H9 (cell line): ENCODE data around the gene CLTCL1. TPM values are rescaled to one million over a fixed set of nuclear protein-coding genes. Genes with fewer than 3 reads are reported as not detected.

Experiments used
- DNase-seq: peaks from one replicate; pipeline ENCODE4 v3.0.0-alpha.2; 2017
- H2AFZ ChIP-seq: one replicate; pipeline ENCODE4 v1.6.1; 2013; ENCODE audit warnings: mild to moderate bottlenecking, low read length, control low read depth, moderate library complexity
- H2AK5ac ChIP-seq: 2 replicates; pipeline ENCODE4 v1.6.1; 2013; ENCODE audit warnings: low read length, control low read depth, mixed read lengths; ENCODE audit not compliant: insufficient read length
- H2BK120ac ChIP-seq: one replicate; pipeline ENCODE4 v1.6.1; 2013; ENCODE audit warnings: low read depth, mild to moderate bottlenecking, low read length, control low read depth, inconsistent platforms; ENCODE audit not compliant: poor library complexity, severe bottlenecking
- H2BK12ac ChIP-seq: 2 replicates; pipeline ENCODE4 v1.6.1; 2013; ENCODE audit warnings: low read length, control low read depth, mixed read lengths, low read depth; ENCODE audit not compliant: insufficient read length
- H2BK15ac ChIP-seq: 2 replicates; pipeline ENCODE4 v1.6.1; 2013; ENCODE audit warnings: low read depth, low read length, control low read depth
- H2BK20ac ChIP-seq: one replicate; pipeline ENCODE4 v1.6.1; 2013; ENCODE audit warnings: low read depth, mild to moderate bottlenecking, low read length, control low read depth, inconsistent platforms; ENCODE audit not compliant: poor library complexity, severe bottlenecking
- H2BK5ac ChIP-seq: 2 replicates; pipeline ENCODE4 v1.6.1; 2013; ENCODE audit warnings: low read length, control low read depth, mixed read lengths; ENCODE audit not compliant: insufficient read length
- H3K14ac ChIP-seq: 2 replicates; pipeline ENCODE4 v1.6.1; 2013; ENCODE audit warnings: low read length, control low read depth; ENCODE audit not compliant: insufficient read depth
- H3K18ac ChIP-seq: 2 replicates; pipeline ENCODE4 v1.6.1; 2013; ENCODE audit warnings: low read depth, mild to moderate bottlenecking, mixed read lengths, low read length, control low read depth; ENCODE audit not compliant: insufficient read length
- H3K23ac ChIP-seq: 2 replicates; pipeline ENCODE4 v1.6.1; 2013; ENCODE audit warnings: low read length, control low read depth, mixed read lengths, low read depth; ENCODE audit not compliant: insufficient read length
- H3K23me2 ChIP-seq: 2 replicates; pipeline ENCODE4 v1.6.1; 2013; ENCODE audit warnings: low read depth, mild to moderate bottlenecking, mixed read lengths, low read length, control low read depth; ENCODE audit not compliant: insufficient read length, poor library complexity, severe bottlenecking
- H3K27ac ChIP-seq: 2 replicates; pipeline ENCODE4 v1.5.1; 2013; ENCODE audit warnings: low read length, control low read depth, mixed read lengths, low read depth; ENCODE audit not compliant: insufficient read length
- H3K27me3 ChIP-seq: 2 replicates; pipeline ENCODE4 v1.6.1; 2013; ENCODE audit warnings: low read length, control low read depth, inconsistent platforms; ENCODE audit not compliant: insufficient read depth
- H3K4ac ChIP-seq: 2 replicates; pipeline ENCODE4 v1.6.1; 2013; ENCODE audit warnings: low read depth, mild to moderate bottlenecking, control low read depth, inconsistent platforms, low read length, moderate library complexity
- H3K4me1 ChIP-seq: 2 replicates; pipeline ENCODE4 v1.6.1; 2013; ENCODE audit warnings: low read length, control low read depth, inconsistent platforms; ENCODE audit not compliant: insufficient read depth
- H3K4me2 ChIP-seq: 2 replicates; pipeline ENCODE4 v1.6.1; 2013; ENCODE audit warnings: low read length, control low read depth, mixed read lengths; ENCODE audit not compliant: insufficient read length, insufficient read depth
- H3K56ac ChIP-seq: 2 replicates; pipeline ENCODE4 v1.6.1; 2013; ENCODE audit warnings: low read depth, mild to moderate bottlenecking, mixed read lengths, low read length, control low read depth; ENCODE audit not compliant: insufficient read length
- H3K79me1 ChIP-seq: 2 replicates; pipeline ENCODE4 v1.6.1; 2013; ENCODE audit warnings: low read depth, mild to moderate bottlenecking, moderate library complexity, low read length, control low read depth, inconsistent platforms; ENCODE audit not compliant: insufficient read depth, poor library complexity, severe bottlenecking
- H3K79me2 ChIP-seq: 2 replicates; pipeline ENCODE4 v1.6.1; 2013; ENCODE audit warnings: low read length, control low read depth, inconsistent platforms; ENCODE audit not compliant: insufficient read depth
- H3K9ac ChIP-seq: 2 replicates; pipeline ENCODE4 v1.6.1; 2013; ENCODE audit warnings: low read length, control low read depth, mixed read lengths; ENCODE audit not compliant: insufficient read length; ENCODE audit errors: extremely low read depth
- H3K9me3 ChIP-seq: one replicate; pipeline ENCODE4 v1.6.1; 2013; ENCODE audit warnings: low read depth, low read length, inconsistent platforms; ENCODE audit not compliant: control insufficient read depth
- H3T11ph ChIP-seq: one replicate; pipeline ENCODE4 v1.6.1; 2013; ENCODE audit warnings: mild to moderate bottlenecking, low read length, control low read depth, inconsistent platforms
- H4K20me1 ChIP-seq: one replicate; pipeline ENCODE4 v1.6.1; 2013; ENCODE audit not compliant: control insufficient read depth, insufficient read length, insufficient read depth
- H4K5ac ChIP-seq: 2 replicates; pipeline ENCODE4 v1.6.1; 2013; ENCODE audit warnings: low read depth, mild to moderate bottlenecking, mixed read lengths, low read length, control low read depth; ENCODE audit not compliant: insufficient read length
- H4K8ac ChIP-seq: replicated peaks from 2 replicates; pipeline ENCODE4 v1.6.1; 2013; ENCODE audit warnings: low read length, control low read depth, mixed read lengths, low read depth; ENCODE audit not compliant: insufficient read length
- H4K91ac ChIP-seq: 2 replicates; pipeline ENCODE4 v1.6.1; 2013; ENCODE audit warnings: low read depth, mild to moderate bottlenecking, moderate library complexity, mixed read lengths, low read length, control low read depth; ENCODE audit not compliant: insufficient read length
- H3K27ac Mint-ChIP-seq, 3 experiments: 2 replicates in 2 of 3; 3 replicates in 1 of 3; pipeline ENCODE4 v1.8.0; 2020 to 2021; ENCODE audit warnings: mixed read lengths in 3 of 3, mild to moderate bottlenecking in 1 of 3, moderate library complexity in 1 of 3
- H3K27me3 Mint-ChIP-seq: 2 replicates; pipeline ENCODE4 v1.8.0; 2021; ENCODE audit warnings: low read depth, mild to moderate bottlenecking, moderate library complexity, mixed read lengths
- H3K36me3 Mint-ChIP-seq, 3 experiments: 2 replicates in 2 of 3; 3 replicates in 1 of 3; pipeline ENCODE4 v1.8.0; 2020 to 2021; ENCODE audit warnings: low read depth in 3 of 3, mixed read lengths in 3 of 3; ENCODE audit not compliant: insufficient read depth in 1 of 3
- H3K4me1 Mint-ChIP-seq, 2 experiments: 2 replicates each; pipeline ENCODE4 v1.8.0; 2020; ENCODE audit warnings: mixed read lengths in 2 of 2
- H3K4me3 Mint-ChIP-seq, 2 experiments: 2 replicates in 1 of 2; 3 replicates in 1 of 2; pipeline ENCODE4 v1.8.0; 2020 to 2021; ENCODE audit warnings: mild to moderate bottlenecking in 2 of 2, mixed read lengths in 2 of 2, moderate library complexity in 1 of 2
- H3K9me3 Mint-ChIP-seq, 2 experiments: 2 replicates in 1 of 2; 3 replicates in 1 of 2; pipeline ENCODE4 v1.8.0; 2020; ENCODE audit warnings: mild to moderate bottlenecking in 2 of 2, mixed read lengths in 2 of 2, moderate library complexity in 1 of 2
- WGBS: extraction: QIAGEN DNeasy Blood & Tissue Kit; methylation state at CpG from one replicate; pipeline ENCODE4 v1.1.7; 2013; ENCODE audit warnings: missing lambda C conversion rate, low lambda C conversion rate, mixed read lengths; ENCODE audit not compliant: insufficient read length; ENCODE audit errors: extremely low coverage; 5-methylcytosine and 5-hydroxymethylcytosine counted together
- total RNA-seq: library from RNA; stranded (reverse); gene quantifications from 2 replicates; pipeline ENCODE4 v1.2.1, GENCODE V29; 2021
- TF ChIP-seq, protein P1 (sequence below): fragments of 200-600 bp; sonication (generic); conservative IDR thresholded peaks from 3 replicates; pipeline ENCODE4 v1.8.0; 2021; ENCODE audit warnings: antibody characterized with exemption, mild to moderate bottlenecking

The CLTCL1 gene
- total RNA-seq, 1 experiment from 2014 or later = 11.1 TPM

DNA sequence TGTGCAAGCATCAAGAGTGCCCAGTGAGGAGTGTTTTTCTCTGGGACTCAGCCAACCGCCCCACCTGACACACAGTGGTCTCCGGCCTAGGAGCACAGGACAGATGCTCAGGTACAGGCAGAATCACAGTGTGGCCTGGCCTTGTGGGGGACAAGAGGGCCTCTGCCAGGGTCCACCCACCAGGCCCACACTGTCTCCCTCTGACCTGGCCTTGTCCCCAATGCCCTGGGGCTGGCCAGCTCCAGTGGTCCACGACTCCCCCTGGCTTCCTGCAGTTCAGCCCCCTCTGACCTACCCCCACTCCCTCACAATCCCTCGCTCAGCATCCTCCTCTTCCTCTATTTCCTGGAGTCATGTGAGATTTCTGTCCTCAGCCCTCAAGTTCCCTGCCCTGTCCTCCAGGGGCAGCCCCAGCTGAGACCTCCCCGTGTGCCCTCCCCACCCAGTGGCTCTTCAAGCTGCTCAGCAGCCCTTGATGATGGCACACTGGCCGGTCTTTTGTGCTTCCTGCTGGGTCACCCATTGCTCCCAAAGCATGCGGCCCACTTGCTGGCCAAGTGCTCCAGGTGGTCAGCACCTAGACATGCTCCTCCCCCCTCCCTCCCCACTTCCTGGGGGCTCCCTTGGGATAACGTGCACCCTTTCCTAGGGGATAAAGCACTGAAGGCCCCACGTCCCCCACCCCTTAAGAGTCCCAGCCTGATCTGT lies 158.7 kb downstream of the CLTCL1 start:
- Mint-ChIP-seq H3K27ac (no peak overlapping the region), H3K9me3 (no peaks in the 10 kb centered on the region), H3K36me3 (peaks cover 17 to 58% (median 39%) of the 10 kb centered on the region in 3 experiments), H3K4me3 (no peak overlapping the region), H3K27me3 (no peaks in the 10 kb centered on the region; the same call in 1 of the 2 replicates), H3K4me1 (no peaks in the 10 kb centered on the region; a peak in 1 of 4 replicates)
- Histone ChIP-seq H4K5ac (no peak overlapping the region), H3K9me3 (no peaks in the 10 kb centered on the region), H3K9ac (no peak overlapping the region), H3K27ac (no peak overlapping the region), H3K79me1 (no peaks in the 10 kb centered on the region), H3K23me2 (no peaks in the 10 kb centered on the region), H2AFZ (no peak overlapping the region), H3K23ac (no peak overlapping the region), H3K4me1 (no peaks in the 10 kb centered on the region), H2BK120ac (no peak overlapping the region), H4K20me1 (no peaks in the 10 kb centered on the region), H3K79me2 (no peaks in the 10 kb centered on the region), H3K27me3 (no peaks in the 10 kb centered on the region), H4K91ac (no peak overlapping the region), H3K14ac (no peak overlapping the region), H3K56ac (no peak overlapping the region), H4K8ac (no peak overlapping the region), H3K4ac (no peak overlapping the region), H2BK15ac (no peak overlapping the region), H2AK5ac (no peak overlapping the region), H3K4me2 (no peak overlapping the region), H2BK5ac (no peak overlapping the region), H2BK12ac (no peak overlapping the region), H2BK20ac (no peak overlapping the region), H3K18ac (no peak overlapping the region), H3T11ph (no peak overlapping the region)
- WGBS = no CpG with 5 or more reads among the region's 9 CpGs
- DNase-seq = no peak
- TF ChIP-seq, protein P1, sequence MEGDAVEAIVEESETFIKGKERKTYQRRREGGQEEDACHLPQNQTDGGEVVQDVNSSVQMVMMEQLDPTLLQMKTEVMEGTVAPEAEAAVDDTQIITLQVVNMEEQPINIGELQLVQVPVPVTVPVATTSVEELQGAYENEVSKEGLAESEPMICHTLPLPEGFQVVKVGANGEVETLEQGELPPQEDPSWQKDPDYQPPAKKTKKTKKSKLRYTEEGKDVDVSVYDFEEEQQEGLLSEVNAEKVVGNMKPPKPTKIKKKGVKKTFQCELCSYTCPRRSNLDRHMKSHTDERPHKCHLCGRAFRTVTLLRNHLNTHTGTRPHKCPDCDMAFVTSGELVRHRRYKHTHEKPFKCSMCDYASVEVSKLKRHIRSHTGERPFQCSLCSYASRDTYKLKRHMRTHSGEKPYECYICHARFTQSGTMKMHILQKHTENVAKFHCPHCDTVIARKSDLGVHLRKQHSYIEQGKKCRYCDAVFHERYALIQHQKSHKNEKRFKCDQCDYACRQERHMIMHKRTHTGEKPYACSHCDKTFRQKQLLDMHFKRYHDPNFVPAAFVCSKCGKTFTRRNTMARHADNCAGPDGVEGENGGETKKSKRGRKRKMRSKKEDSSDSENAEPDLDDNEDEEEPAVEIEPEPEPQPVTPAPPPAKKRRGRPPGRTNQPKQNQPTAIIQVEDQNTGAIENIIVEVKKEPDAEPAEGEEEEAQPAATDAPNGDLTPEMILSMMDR = no peak
